ENCODE data around the gene MS4A4E. TPM values are rescaled to one million over a fixed set of nuclear protein-coding genes. Genes with fewer than 3 reads are reported as not detected.

MS4A4E gene
- total and polyA plus RNA-seq, 2 experiments from 2014 or later, result not detected

DNA sequence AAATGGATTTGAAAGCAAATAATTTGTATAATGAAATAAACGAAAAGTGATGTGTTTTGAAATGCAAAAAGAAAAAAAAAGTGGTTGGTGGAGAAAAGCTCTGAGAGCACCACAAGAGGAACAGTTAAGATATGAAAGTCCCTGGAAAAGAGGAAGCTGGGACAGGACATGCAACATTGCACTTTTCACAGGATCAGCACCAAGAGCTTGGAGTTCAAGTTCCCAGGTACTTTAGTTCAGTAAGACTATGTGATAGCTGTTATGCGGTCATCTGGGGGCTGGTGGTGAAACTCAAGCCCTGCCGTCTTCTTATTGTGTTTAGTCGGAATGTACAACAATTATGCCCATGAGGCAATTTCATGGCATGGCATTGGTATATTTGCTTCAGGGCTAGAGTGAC is 20.5 kb upstream of the MS4A4E start:
- TF ChIP-seq ZNF331 (CRISPR knock-in tag; IDR thresholded peaks at IDR 0.05; ENCODE audit: low read depth) (no peak), JUNB (IDR thresholded peaks at IDR 0.05; ENCODE audit: unreplicated experiment) (no peak), STAT1 (IDR thresholded peaks at IDR 0.05; ENCODE audit: unreplicated experiment) (no peak), POLR2AphosphoS5 (IDR thresholded peaks at IDR 0.05; ENCODE audit: low read depth) (no peak), ZNF114 (CRISPR knock-in tag; IDR thresholded peaks at IDR 0.05) (no peak), CREB1 (CRISPR knock-in tag; IDR thresholded peaks at IDR 0.05; ENCODE audit: low read depth) (no peak), EZH2phosphoT487 (IDR thresholded peaks at IDR 0.05; ENCODE audit: unreplicated experiment) (no peak), NANOG (IDR thresholded peaks at IDR 0.05; ENCODE audit: borderline replicate concordance) (no peak), EZH2 (IDR thresholded peaks at IDR 0.05; ENCODE audit: low read depth, unreplicated experiment) (no peak)
- TF ChIP-seq, protein P1, sequence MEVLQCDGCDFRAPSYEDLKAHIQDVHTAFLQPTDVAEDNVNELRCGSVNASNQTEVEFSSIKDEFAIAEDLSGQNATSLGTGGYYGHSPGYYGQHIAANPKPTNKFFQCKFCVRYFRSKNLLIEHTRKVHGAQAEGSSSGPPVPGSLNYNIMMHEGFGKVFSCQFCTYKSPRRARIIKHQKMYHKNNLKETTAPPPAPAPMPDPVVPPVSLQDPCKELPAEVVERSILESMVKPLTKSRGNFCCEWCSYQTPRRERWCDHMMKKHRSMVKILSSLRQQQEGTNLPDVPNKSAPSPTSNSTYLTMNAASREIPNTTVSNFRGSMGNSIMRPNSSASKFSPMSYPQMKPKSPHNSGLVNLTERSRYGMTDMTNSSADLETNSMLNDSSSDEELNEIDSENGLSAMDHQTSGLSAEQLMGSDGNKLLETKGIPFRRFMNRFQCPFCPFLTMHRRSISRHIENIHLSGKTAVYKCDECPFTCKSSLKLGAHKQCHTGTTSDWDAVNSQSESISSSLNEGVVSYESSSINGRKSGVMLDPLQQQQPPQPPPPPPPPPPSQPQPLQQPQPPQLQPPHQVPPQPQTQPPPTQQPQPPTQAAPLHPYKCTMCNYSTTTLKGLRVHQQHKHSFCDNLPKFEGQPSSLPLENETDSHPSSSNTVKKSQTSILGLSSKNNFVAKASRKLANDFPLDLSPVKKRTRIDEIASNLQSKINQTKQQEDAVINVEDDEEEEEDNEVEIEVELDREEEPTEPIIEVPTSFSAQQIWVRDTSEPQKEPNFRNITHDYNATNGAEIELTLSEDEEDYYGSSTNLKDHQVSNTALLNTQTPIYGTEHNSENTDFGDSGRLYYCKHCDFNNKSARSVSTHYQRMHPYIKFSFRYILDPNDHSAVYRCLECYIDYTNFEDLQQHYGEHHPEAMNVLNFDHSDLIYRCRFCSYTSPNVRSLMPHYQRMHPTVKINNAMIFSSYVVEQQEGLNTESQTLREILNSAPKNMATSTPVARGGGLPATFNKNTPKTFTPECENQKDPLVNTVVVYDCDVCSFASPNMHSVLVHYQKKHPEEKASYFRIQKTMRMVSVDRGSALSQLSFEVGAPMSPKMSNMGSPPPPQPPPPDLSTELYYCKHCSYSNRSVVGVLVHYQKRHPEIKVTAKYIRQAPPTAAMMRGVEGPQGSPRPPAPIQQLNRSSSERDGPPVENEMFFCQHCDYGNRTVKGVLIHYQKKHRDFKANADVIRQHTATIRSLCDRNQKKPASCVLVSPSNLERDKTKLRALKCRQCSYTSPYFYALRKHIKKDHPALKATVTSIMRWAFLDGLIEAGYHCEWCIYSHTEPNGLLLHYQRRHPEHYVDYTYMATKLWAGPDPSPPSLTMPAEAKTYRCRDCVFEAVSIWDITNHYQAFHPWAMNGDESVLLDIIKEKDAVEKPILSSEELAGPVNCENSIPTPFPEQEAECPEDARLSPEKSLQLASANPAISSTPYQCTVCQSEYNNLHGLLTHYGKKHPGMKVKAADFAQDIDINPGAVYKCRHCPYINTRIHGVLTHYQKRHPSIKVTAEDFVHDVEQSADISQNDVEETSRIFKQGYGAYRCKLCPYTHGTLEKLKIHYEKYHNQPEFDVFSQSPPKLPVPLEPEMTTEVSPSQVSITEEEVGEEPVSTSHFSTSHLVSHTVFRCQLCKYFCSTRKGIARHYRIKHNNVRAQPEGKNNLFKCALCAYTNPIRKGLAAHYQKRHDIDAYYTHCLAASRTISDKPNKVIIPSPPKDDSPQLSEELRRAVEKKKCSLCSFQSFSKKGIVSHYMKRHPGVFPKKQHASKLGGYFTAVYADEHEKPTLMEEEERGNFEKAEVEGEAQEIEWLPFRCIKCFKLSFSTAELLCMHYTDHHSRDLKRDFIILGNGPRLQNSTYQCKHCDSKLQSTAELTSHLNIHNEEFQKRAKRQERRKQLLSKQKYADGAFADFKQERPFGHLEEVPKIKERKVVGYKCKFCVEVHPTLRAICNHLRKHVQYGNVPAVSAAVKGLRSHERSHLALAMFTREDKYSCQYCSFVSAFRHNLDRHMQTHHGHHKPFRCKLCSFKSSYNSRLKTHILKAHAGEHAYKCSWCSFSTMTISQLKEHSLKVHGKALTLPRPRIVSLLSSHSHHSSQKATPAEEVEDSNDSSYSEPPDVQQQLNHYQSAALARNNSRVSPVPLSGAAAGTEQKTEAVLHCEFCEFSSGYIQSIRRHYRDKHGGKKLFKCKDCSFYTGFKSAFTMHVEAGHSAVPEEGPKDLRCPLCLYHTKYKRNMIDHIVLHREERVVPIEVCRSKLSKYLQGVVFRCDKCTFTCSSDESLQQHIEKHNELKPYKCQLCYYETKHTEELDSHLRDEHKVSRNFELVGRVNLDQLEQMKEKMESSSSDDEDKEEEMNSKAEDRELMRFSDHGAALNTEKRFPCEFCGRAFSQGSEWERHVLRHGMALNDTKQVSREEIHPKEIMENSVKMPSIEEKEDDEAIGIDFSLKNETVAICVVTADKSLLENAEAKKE (CRISPR knock-in tag; IDR thresholded peaks at IDR 0.05), result no peak
- TF ChIP-seq, protein P2, sequence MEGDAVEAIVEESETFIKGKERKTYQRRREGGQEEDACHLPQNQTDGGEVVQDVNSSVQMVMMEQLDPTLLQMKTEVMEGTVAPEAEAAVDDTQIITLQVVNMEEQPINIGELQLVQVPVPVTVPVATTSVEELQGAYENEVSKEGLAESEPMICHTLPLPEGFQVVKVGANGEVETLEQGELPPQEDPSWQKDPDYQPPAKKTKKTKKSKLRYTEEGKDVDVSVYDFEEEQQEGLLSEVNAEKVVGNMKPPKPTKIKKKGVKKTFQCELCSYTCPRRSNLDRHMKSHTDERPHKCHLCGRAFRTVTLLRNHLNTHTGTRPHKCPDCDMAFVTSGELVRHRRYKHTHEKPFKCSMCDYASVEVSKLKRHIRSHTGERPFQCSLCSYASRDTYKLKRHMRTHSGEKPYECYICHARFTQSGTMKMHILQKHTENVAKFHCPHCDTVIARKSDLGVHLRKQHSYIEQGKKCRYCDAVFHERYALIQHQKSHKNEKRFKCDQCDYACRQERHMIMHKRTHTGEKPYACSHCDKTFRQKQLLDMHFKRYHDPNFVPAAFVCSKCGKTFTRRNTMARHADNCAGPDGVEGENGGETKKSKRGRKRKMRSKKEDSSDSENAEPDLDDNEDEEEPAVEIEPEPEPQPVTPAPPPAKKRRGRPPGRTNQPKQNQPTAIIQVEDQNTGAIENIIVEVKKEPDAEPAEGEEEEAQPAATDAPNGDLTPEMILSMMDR (conservative IDR thresholded peaks at IDR 0.05; ENCODE audit: low read depth in 2 of 2), result no peak
- TF ChIP-seq, protein P3, sequence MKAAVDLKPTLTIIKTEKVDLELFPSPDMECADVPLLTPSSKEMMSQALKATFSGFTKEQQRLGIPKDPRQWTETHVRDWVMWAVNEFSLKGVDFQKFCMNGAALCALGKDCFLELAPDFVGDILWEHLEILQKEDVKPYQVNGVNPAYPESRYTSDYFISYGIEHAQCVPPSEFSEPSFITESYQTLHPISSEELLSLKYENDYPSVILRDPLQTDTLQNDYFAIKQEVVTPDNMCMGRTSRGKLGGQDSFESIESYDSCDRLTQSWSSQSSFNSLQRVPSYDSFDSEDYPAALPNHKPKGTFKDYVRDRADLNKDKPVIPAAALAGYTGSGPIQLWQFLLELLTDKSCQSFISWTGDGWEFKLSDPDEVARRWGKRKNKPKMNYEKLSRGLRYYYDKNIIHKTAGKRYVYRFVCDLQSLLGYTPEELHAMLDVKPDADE (IDR thresholded peaks at IDR 0.05), result no peak
- TF ChIP-seq, protein P4, sequence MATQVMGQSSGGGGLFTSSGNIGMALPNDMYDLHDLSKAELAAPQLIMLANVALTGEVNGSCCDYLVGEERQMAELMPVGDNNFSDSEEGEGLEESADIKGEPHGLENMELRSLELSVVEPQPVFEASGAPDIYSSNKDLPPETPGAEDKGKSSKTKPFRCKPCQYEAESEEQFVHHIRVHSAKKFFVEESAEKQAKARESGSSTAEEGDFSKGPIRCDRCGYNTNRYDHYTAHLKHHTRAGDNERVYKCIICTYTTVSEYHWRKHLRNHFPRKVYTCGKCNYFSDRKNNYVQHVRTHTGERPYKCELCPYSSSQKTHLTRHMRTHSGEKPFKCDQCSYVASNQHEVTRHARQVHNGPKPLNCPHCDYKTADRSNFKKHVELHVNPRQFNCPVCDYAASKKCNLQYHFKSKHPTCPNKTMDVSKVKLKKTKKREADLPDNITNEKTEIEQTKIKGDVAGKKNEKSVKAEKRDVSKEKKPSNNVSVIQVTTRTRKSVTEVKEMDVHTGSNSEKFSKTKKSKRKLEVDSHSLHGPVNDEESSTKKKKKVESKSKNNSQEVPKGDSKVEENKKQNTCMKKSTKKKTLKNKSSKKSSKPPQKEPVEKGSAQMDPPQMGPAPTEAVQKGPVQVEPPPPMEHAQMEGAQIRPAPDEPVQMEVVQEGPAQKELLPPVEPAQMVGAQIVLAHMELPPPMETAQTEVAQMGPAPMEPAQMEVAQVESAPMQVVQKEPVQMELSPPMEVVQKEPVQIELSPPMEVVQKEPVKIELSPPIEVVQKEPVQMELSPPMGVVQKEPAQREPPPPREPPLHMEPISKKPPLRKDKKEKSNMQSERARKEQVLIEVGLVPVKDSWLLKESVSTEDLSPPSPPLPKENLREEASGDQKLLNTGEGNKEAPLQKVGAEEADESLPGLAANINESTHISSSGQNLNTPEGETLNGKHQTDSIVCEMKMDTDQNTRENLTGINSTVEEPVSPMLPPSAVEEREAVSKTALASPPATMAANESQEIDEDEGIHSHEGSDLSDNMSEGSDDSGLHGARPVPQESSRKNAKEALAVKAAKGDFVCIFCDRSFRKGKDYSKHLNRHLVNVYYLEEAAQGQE (IDR thresholded peaks at IDR 0.05; ENCODE audit: unreplicated experiment), result no peak
- Histone ChIP-seq H3K4me3 (no peak overlapping the region), H3K27ac (ENCODE audit: low read depth) (no peak overlapping the region), H3K27me3 (ENCODE audit: insufficient read depth) (no peaks in the 10 kb centered on the region), H3K4me1 (ENCODE audit: insufficient read depth) (no peaks in the 10 kb centered on the region), H2AFZ (no peak overlapping the region), H3K4me2 (no peak overlapping the region), H3K9me2 (ENCODE audit: insufficient read depth) (no peaks in the 10 kb centered on the region), H4K20me1 (replicated peaks; ENCODE audit: insufficient read depth) (no peaks in the 10 kb centered on the region), H3K79me2 (replicated peaks; ENCODE audit: insufficient read depth) (no peaks in the 10 kb centered on the region), H3F3A (replicated peaks; ENCODE audit: low read depth) (no peaks in the 10 kb centered on the region), H3K36me3 (ENCODE audit: insufficient read depth) (peaks cover 4% of the 10 kb centered on the region; the same call in 1 of the 2 replicates)
- ATAC-seq, result no peak
- no peak overlapping the region for H3K4me3 Mint-ChIP-seq
- H3K9me3 Mint-ChIP-seq, result peaks cover 28% of the 10 kb centered on the region
- H3K27me3 Mint-ChIP-seq (ENCODE audit: insufficient read depth, low read depth, poor library complexity), result peaks cover 13% of the 10 kb centered on the region
- no peak overlapping the region for H3K27ac Mint-ChIP-seq
- H3K36me3 Mint-ChIP-seq (ENCODE audit: low read depth), result peaks cover 15% of the 10 kb centered on the region
- H3K4me1 Mint-ChIP-seq, result no peaks in the 10 kb centered on the region
- no peak for DNase-seq (ENCODE audit: low spot score)
